ACC112 (cell line): ENCODE data around the gene ZMYM4.

Source experiments
- H2AFZ ChIP-seq: fragments of 200-600 bp; sonication (generic); one replicate; pipeline ENCODE4 v1.6.0; 2017; ENCODE audit warnings: antibody characterized with exemption, low read length; ENCODE audit not compliant: unreplicated experiment
- H3K27ac ChIP-seq: fragments of 200-600 bp; sonication (generic); 2 replicates; pipeline ENCODE4 v1.5.1; 2014; ENCODE audit warnings: low read depth, mild to moderate bottlenecking, antibody characterized with exemption, low read length, moderate library complexity
- H3K27me3 ChIP-seq: fragments of 200-600 bp; sonication (generic); 2 replicates; pipeline ENCODE4 v1.6.1; 2014; ENCODE audit warnings: mild to moderate bottlenecking, antibody characterized with exemption, low read length, moderate library complexity, mixed read lengths; ENCODE audit not compliant: insufficient read depth
- H3K36me3 ChIP-seq: fragments of 200-600 bp; sonication (generic); 2 replicates; pipeline ENCODE4 v1.6.1; 2016; ENCODE audit warnings: mild to moderate bottlenecking, antibody characterized with exemption, low read length, moderate library complexity, mixed read lengths; ENCODE audit not compliant: insufficient read depth
- H3K4me1 ChIP-seq: fragments of 200-600 bp; sonication (generic); one replicate; pipeline ENCODE4 v1.6.1; 2016; ENCODE audit warnings: low read length, mixed read lengths; ENCODE audit not compliant: insufficient read depth, unreplicated experiment, control insufficient read depth
- H3K4me3 ChIP-seq: fragments of 200-600 bp; sonication (generic); 2 replicates; pipeline ENCODE4 v1.5.1; 2014; ENCODE audit warnings: mild to moderate bottlenecking, low read depth, low read length
- H3K79me2 ChIP-seq: fragments of 200-600 bp; sonication (generic); one replicate; pipeline ENCODE4 v1.6.0; 2016; ENCODE audit warnings: low read length; ENCODE audit not compliant: control insufficient read depth, unreplicated experiment, insufficient read depth

The ZMYM4 gene

GRCh38 chr1:35253941-35254340 lies 14.6 kb upstream of the ZMYM4 start:
- Histone ChIP-seq H2AFZ (no peak overlapping the region), H3K4me1 (no peaks in the 10 kb centered on the region), H3K36me3 (no peaks in the 10 kb centered on the region), H3K27ac (no peak overlapping the region), H3K4me3 (no peak overlapping the region), H3K79me2 (no peaks in the 10 kb centered on the region), H3K27me3 (no peaks in the 10 kb centered on the region)

DNA sequence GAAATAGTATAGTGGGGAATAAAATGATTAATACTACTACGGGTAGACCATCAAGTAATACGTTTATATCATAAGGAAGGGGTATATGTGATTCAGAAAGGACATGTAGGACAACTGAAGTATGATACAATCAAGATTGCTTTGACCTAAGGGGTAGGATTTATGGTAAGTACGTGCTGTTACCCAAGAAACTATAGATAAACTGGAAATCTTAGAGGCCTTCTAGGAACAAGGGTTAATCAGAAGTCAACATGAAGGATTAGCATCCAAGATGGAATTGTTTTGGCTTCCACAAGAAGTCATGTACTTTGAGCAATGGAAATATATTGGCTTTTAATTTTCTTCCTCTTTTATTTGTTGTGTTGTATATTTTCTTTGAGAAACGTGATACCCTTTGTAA lies 13.2 kb upstream of the ZMYM4 start:
- H3K4me3 ChIP-seq: no peak overlapping the region
- H3K36me3 ChIP-seq: no peaks in the 10 kb centered on the region
- no peak overlapping the region for H3K27ac ChIP-seq
- H3K4me1 ChIP-seq: no peaks in the 10 kb centered on the region
- no peak overlapping the region for H2AFZ ChIP-seq
- H3K27me3 ChIP-seq: no peaks in the 10 kb centered on the region
- H3K79me2 ChIP-seq: no peaks in the 10 kb centered on the region

- Histone ChIP-seq H3K79me2 (no peaks in the 10 kb centered on the region), H3K27me3 (no peaks in the 10 kb centered on the region), H3K27ac (no peak overlapping the region), H3K36me3 (no peaks in the 10 kb centered on the region), H2AFZ (no peak overlapping the region), H3K4me3 (no peak overlapping the region), H3K4me1 (peaks cover 2% of the 10 kb centered on the region)
Measured at GRCh38 chr1:35259561-35259960, 8.9 kb upstream of the ZMYM4 start.

DNA sequence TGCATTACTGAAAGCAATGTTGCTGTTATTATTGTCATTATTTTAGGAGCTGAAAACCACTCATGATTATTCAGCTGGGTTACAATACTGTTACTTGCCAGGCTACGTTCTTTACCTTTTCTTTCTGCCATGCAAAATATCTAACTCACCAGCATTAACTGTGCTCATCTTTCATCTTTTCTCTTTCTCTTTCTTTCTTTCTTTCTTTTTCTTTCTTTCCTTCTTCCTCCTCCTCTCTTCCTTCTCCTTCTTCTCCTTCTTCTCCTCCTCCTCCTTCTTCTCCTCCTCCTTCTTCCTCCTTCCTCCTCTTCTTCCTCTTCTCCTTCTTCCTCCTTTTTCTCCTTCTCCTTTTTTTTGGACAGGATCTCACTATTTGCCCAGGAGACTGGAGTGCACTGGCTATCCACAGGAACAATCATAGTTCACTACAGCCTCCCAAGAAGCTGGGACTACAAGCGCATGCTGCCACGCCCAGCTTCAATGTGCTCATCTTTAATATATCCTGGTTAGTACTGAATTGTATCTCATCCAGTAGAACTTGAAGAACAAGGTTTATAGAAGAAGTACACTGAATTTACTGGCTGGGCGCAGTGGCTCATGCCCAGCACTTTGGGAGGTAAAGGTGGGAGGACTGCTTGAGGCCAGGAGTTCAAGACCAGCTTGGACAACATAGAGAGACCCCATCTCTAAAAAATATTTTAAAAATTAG lies 6.9 kb upstream of the ZMYM4 start:
- Histone ChIP-seq H3K4me3 (no peak overlapping the region), H3K27me3 (no peaks in the 10 kb centered on the region), H3K27ac (no peak overlapping the region), H3K36me3 (no peaks in the 10 kb centered on the region), H3K79me2 (no peaks in the 10 kb centered on the region), H2AFZ (no peak overlapping the region), H3K4me1 (peaks cover 13% of the 10 kb centered on the region)

- Histone ChIP-seq H2AFZ (no peak overlapping the region), H3K27ac (no peak overlapping the region), H3K4me3 (no peak overlapping the region), H3K36me3 (no peaks in the 10 kb centered on the region), H3K27me3 (no peaks in the 10 kb centered on the region), H3K4me1 (peaks cover 16% of the 10 kb centered on the region), H3K79me2 (peaks cover 5% of the 10 kb centered on the region)
Measured at GRCh38 chr1:35264035-35264434, 4.5 kb upstream of the ZMYM4 start.

- Histone ChIP-seq H3K79me2 (peaks cover 13% of the 10 kb centered on the region), H3K27me3 (no peaks in the 10 kb centered on the region), H2AFZ (peak overlapping the region; percentile 96), H3K27ac (0 out of 2 replicates have a peak overlapping the region, but pooled peaks have one; percentile 3), H3K36me3 (no peaks in the 10 kb centered on the region), H3K4me1 (peaks cover 16% of the 10 kb centered on the region), H3K4me3 (peak overlapping the region; percentile 14; the same call in 1 of the 2 replicates)
Measured at GRCh38 chr1:35264871-35265270, 3.6 kb upstream of the ZMYM4 start.

DNA sequence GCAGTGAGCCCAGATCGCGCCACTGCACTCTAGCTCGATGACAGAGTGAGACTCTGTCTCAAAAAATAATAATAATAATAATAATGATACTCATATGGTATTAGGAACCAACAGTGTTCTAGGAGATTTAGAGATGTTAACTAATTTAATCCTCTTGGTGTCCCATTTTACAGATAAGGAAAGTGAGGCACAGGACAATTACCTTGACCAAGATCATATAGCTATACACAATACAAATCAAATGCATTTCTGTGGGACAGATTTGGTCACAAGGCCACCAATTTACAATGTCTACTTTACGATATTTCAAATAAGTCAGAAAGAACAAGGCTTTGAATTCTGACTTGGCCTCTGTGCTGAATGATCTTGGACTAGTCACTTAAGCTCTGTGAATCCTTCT lies 2.2 kb upstream of the ZMYM4 start:
- Histone ChIP-seq H3K27ac (no peak overlapping the region), H3K79me2 (peaks cover 27% of the 10 kb centered on the region), H3K36me3 (no peaks in the 10 kb centered on the region), H3K4me3 (no peak overlapping the region), H3K27me3 (no peaks in the 10 kb centered on the region), H2AFZ (no peak overlapping the region), H3K4me1 (peaks cover 24% of the 10 kb centered on the region)

GRCh38 chr1:35269201-35269988 lies 886 bp downstream of the ZMYM4 start:
- Histone ChIP-seq H2AFZ (peak overlapping the region; percentile 89), H3K79me2 (peaks cover 56% of the 10 kb centered on the region), H3K36me3 (no peaks in the 10 kb centered on the region; the same call in 1 of the 2 replicates), H3K27me3 (no peaks in the 10 kb centered on the region), H3K4me1 (peaks cover 24% of the 10 kb centered on the region), H3K27ac (peak overlapping the region; percentile 78), H3K4me3 (peak overlapping the region; percentile 96)

DNA sequence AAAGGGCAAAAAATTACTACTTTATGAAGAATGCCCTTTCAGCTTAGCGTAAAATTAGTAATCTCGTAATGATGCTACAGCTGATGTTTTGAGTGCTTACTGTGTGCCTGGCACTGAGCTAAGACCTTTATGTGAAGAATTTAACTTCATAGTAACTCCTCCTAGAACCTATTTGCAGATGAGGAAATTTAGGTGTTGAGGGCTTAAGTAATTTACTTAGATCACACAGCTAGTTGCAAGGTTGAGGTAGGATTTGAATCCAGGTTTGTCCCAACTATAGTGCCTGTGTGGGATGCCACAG lies 1.4 kb downstream of the ZMYM4 start:
- Histone ChIP-seq H3K27me3 (no peaks in the 10 kb centered on the region), H3K4me1 (peaks cover 19% of the 10 kb centered on the region), H2AFZ (peak overlapping the region; percentile 89), H3K79me2 (peaks cover 62% of the 10 kb centered on the region), H3K4me3 (peak overlapping the region; percentile 96), H3K36me3 (no peaks in the 10 kb centered on the region; the same call in 1 of the 2 replicates), H3K27ac (peak overlapping the region; percentile 21; the same call in 1 of the 2 replicates)

- Histone ChIP-seq H3K27ac (no peak overlapping the region), H3K36me3 (no peaks in the 10 kb centered on the region; the same call in 1 of the 2 replicates), H3K79me2 (peaks cover 66% of the 10 kb centered on the region), H3K4me3 (peak overlapping the region; percentile 96), H3K4me1 (peaks cover 11% of the 10 kb centered on the region), H3K27me3 (no peaks in the 10 kb centered on the region), H2AFZ (no peak overlapping the region)
Measured at GRCh38 chr1:35270836-35271235, 2.3 kb downstream of the ZMYM4 start.

DNA sequence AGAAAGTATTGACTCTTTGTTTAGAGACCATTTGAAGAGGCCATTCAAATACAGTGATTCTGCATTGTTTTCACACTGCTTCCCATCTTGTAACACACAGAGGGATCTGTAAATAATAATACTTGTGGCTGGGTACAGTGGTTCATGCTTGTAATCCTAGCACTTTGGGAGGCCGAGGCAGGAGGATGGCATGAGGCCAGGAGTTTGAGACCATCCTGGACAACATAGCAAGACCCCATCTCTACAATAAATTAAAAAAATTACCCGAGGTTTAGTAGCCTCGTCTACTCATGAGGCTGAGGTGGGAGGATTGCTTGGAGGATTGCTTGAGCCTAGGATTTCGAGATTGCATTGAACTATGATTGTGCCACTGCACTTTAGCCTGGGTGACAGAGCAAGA lies 5.7 kb downstream of the ZMYM4 start:
- no peak overlapping the region for H2AFZ ChIP-seq
- no peak overlapping the region for H3K4me3 ChIP-seq
- no peaks in the 10 kb centered on the region for H3K27me3 ChIP-seq
- no peak overlapping the region for H3K27ac ChIP-seq
- peaks cover 10% of the 10 kb centered on the region for H3K36me3 ChIP-seq
- H3K79me2 ChIP-seq: peaks cover 87% of the 10 kb centered on the region
- H3K4me1 ChIP-seq: peaks cover 8% of the 10 kb centered on the region
